ENCODE results near the gene GLDN.
A peak's percentile ranks its signal among the peaks of the same experiment; 100 is the strongest.

GLDN gene

DNA sequence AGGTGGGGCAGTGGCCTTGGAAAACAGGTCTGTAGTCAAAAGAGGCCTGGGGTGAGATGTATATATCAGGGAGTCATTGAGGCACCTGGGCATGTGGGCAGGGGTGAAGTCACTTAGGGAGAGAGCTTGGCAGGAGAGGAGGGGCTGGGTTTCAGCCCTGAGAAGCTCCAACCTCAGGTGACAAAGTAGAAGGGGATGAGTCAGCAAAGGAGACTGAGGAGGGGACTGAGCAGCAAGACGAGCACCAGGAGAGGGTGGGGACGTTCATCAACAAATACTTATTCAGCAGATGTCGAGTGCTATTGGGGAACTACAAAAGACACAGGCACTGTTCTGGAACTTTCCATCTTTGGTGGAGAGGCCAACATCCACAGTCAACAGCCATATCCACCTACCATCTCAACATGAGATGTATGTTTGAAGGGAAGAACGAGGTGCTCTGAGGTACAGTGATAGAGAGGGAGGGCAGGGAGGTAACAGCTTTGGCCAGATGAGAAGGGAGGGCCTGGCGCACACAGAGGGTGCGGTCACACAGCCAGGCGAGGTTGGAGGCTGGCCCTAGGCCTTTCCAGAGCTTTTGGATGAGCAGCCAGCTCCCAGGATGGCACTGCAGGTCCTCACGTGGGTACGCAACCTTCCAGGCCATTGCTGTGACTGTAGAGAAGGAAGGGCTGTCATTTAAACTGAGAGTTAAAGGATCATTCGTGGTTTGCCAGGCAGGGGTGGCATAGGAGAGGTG is 45.7 kb downstream of the GLDN start:
- DNase-seq, result no peak
- Histone ChIP-seq H3K4me3 (ENCODE audit: insufficient read depth in 1 of 2, low read depth in 1 of 2, low read length in 2 of 2) (no peak overlapping the region), H2BK15ac (ENCODE audit: low read depth, poor library complexity, severe bottlenecking) (no peak overlapping the region), H3K9me3 (ENCODE audit: control insufficient read depth, low read length) (no peaks in the 10 kb centered on the region), H3K4ac (ENCODE audit: low read depth in 1 of 2, low read length in 2 of 2) (no peak overlapping the region), H3K18ac (ENCODE audit: low read depth in 1 of 2, low read length in 2 of 2) (no peak overlapping the region), H4K91ac (ENCODE audit: low read length) (no peak overlapping the region), H3K4me2 (ENCODE audit: low read length, poor library complexity, severe bottlenecking) (no peak overlapping the region), H3K14ac (ENCODE audit: low read length in 2 of 2) (no peak overlapping the region), H2AFZ (ENCODE audit: low read depth, low read length) (no peak overlapping the region), H3K4me1 (ENCODE audit: control insufficient read depth, insufficient read depth, low read depth, low read length) (peaks cover 2% of the 10 kb centered on the region), H2BK5ac (ENCODE audit: low read depth, low read length, poor library complexity, severe bottlenecking) (no peak overlapping the region), H2BK12ac (ENCODE audit: low read length in 2 of 2) (no peak overlapping the region), H3K23ac (ENCODE audit: low read length in 2 of 2) (no peak overlapping the region), H4K8ac (ENCODE audit: low read length) (no peak overlapping the region), H2AK5ac (ENCODE audit: low read length, severe bottlenecking) (no peak overlapping the region), H3K27me3 (ENCODE audit: control insufficient read depth in 1 of 2, insufficient read depth in 1 of 2, low read length in 2 of 2) (no peaks in the 10 kb centered on the region), H3K79me1 (replicated peaks; ENCODE audit: low read length, poor library complexity, severe bottlenecking) (no peaks in the 10 kb centered on the region), H2BK120ac (ENCODE audit: low read depth, low read length) (no peak overlapping the region), H3K27ac (ENCODE audit: low read length, poor library complexity, severe bottlenecking) (no peak overlapping the region), H3K36me3 (ENCODE audit: control insufficient read depth in 1 of 2, insufficient read depth in 2 of 2, low read depth in 1 of 2, low read length in 2 of 2) (no peaks in the 10 kb centered on the region), H3K9ac (ENCODE audit: low read length) (no peak overlapping the region)
- WGBS, result 77% methylated on average over 8 of the region's 10 CpGs

GRCh38 chr15:51387699-51388041 is 46.2 kb downstream of the GLDN start:
- Histone ChIP-seq H3K4ac (ENCODE audit: low read depth in 1 of 2, low read length in 2 of 2) (no peak overlapping the region), H3K36me3 (ENCODE audit: control insufficient read depth in 1 of 2, insufficient read depth in 2 of 2, low read depth in 1 of 2, low read length in 2 of 2) (no peaks in the 10 kb centered on the region), H3K27me3 (ENCODE audit: control insufficient read depth in 1 of 2, insufficient read depth in 1 of 2, low read length in 2 of 2) (no peaks in the 10 kb centered on the region), H3K23ac (ENCODE audit: low read length in 2 of 2) (no peak overlapping the region), H3K4me1 (ENCODE audit: control insufficient read depth, insufficient read depth, low read depth, low read length) (peaks cover 2% of the 10 kb centered on the region), H2BK12ac (ENCODE audit: low read length in 2 of 2) (no peak overlapping the region), H2AFZ (ENCODE audit: low read depth, low read length) (no peak overlapping the region), H3K9ac (ENCODE audit: low read length) (no peak overlapping the region), H4K91ac (ENCODE audit: low read length) (no peak overlapping the region), H3K27ac (ENCODE audit: low read length, poor library complexity, severe bottlenecking) (no peak overlapping the region), H3K18ac (ENCODE audit: low read depth in 1 of 2, low read length in 2 of 2) (no peak overlapping the region), H3K79me1 (replicated peaks; ENCODE audit: low read length, poor library complexity, severe bottlenecking) (no peaks in the 10 kb centered on the region), H2AK5ac (ENCODE audit: low read length, severe bottlenecking) (no peak overlapping the region), H2BK120ac (ENCODE audit: low read depth, low read length) (no peak overlapping the region), H2BK15ac (ENCODE audit: low read depth, poor library complexity, severe bottlenecking) (no peak overlapping the region), H2BK5ac (ENCODE audit: low read depth, low read length, poor library complexity, severe bottlenecking) (no peak overlapping the region), H3K14ac (ENCODE audit: low read length in 2 of 2) (no peak overlapping the region), H4K8ac (ENCODE audit: low read length) (no peak overlapping the region), H3K9me3 (ENCODE audit: control insufficient read depth, low read length) (no peaks in the 10 kb centered on the region), H3K4me2 (ENCODE audit: low read length, poor library complexity, severe bottlenecking) (no peak overlapping the region), H3K4me3 (ENCODE audit: insufficient read depth in 1 of 2, low read depth in 1 of 2, low read length in 2 of 2) (no peak overlapping the region)
- 96% methylated on average over 3 of the region's 3 CpGs for WGBS
- no peak for DNase-seq

DNA sequence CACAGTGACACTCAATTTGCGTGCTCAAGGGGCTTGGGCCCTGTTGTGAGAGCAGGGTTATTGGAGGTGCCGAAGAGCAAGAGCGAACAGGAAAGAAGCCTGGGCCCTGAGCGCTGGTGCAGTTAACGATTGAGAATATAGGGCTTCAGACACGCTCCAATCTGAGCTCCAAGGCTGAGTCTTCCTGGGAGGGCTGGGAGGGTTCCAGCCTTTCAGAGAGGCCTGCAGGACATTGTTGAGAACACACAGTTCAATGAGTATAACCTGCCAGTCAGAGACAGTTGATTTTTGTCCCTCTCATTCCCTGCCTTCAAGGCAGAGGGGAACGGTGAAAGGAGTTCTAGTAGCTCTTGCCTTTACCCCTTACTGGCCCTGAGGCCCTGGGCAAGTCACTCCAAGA is 47.3 kb downstream of the GLDN start:
- H3K18ac ChIP-seq (ENCODE audit: low read depth in 1 of 2, low read length in 2 of 2), result no peak overlapping the region
- H3K4ac ChIP-seq (ENCODE audit: low read depth in 1 of 2, low read length in 2 of 2), result no peak overlapping the region
- no peak overlapping the region for H2BK15ac ChIP-seq (ENCODE audit: low read depth, poor library complexity, severe bottlenecking)
- H3K9me3 ChIP-seq (ENCODE audit: control insufficient read depth, low read length), result no peaks in the 10 kb centered on the region
- 87% methylated on average over 7 of the region's 7 CpGs for WGBS
- H4K8ac ChIP-seq (ENCODE audit: low read length), result no peak overlapping the region
- no peak overlapping the region for H2BK12ac ChIP-seq (ENCODE audit: low read length in 2 of 2)
- no peak overlapping the region for H2AK5ac ChIP-seq (ENCODE audit: low read length, severe bottlenecking)
- H3K27me3 ChIP-seq (ENCODE audit: control insufficient read depth in 1 of 2, insufficient read depth in 1 of 2, low read length in 2 of 2), result no peaks in the 10 kb centered on the region
- no peak overlapping the region for H3K4me3 ChIP-seq (ENCODE audit: insufficient read depth in 1 of 2, low read depth in 1 of 2, low read length in 2 of 2)
- H3K14ac ChIP-seq (ENCODE audit: low read length in 2 of 2), result no peak overlapping the region
- no peak overlapping the region for H3K4me2 ChIP-seq (ENCODE audit: low read length, poor library complexity, severe bottlenecking)
- no peak overlapping the region for H4K91ac ChIP-seq (ENCODE audit: low read length)
- H3K79me1 ChIP-seq (replicated peaks; ENCODE audit: low read length, poor library complexity, severe bottlenecking), result no peaks in the 10 kb centered on the region
- no peak overlapping the region for H3K9ac ChIP-seq (ENCODE audit: low read length)
- H3K27ac ChIP-seq (ENCODE audit: low read length, poor library complexity, severe bottlenecking), result no peak overlapping the region
- no peaks in the 10 kb centered on the region for H3K36me3 ChIP-seq (ENCODE audit: control insufficient read depth in 1 of 2, insufficient read depth in 2 of 2, low read depth in 1 of 2, low read length in 2 of 2)
- no peak overlapping the region for H2AFZ ChIP-seq (ENCODE audit: low read depth, low read length)
- H3K23ac ChIP-seq (ENCODE audit: low read length in 2 of 2), result no peak overlapping the region
- no peak for DNase-seq
- H2BK5ac ChIP-seq (ENCODE audit: low read depth, low read length, poor library complexity, severe bottlenecking), result no peak overlapping the region
- H3K4me1 ChIP-seq (ENCODE audit: control insufficient read depth, insufficient read depth, low read depth, low read length), result peaks cover 2% of the 10 kb centered on the region
- H2BK120ac ChIP-seq (ENCODE audit: low read depth, low read length), result no peak overlapping the region

- Histone ChIP-seq H2BK12ac (ENCODE audit: low read length in 2 of 2) (no peak overlapping the region), H3K4ac (ENCODE audit: low read depth in 1 of 2, low read length in 2 of 2) (no peak overlapping the region), H3K14ac (ENCODE audit: low read length in 2 of 2) (no peak overlapping the region), H3K4me1 (ENCODE audit: control insufficient read depth, insufficient read depth, low read depth, low read length) (peaks cover 2% of the 10 kb centered on the region), H2BK15ac (ENCODE audit: low read depth, poor library complexity, severe bottlenecking) (no peak overlapping the region), H4K91ac (ENCODE audit: low read length) (no peak overlapping the region), H3K4me2 (ENCODE audit: low read length, poor library complexity, severe bottlenecking) (no peak overlapping the region), H3K4me3 (ENCODE audit: insufficient read depth in 1 of 2, low read depth in 1 of 2, low read length in 2 of 2) (no peak overlapping the region), H3K9ac (ENCODE audit: low read length) (no peak overlapping the region), H2BK5ac (ENCODE audit: low read depth, low read length, poor library complexity, severe bottlenecking) (no peak overlapping the region), H3K27me3 (ENCODE audit: control insufficient read depth in 1 of 2, insufficient read depth in 1 of 2, low read length in 2 of 2) (no peaks in the 10 kb centered on the region), H3K23ac (ENCODE audit: low read length in 2 of 2) (no peak overlapping the region), H2BK120ac (ENCODE audit: low read depth, low read length) (no peak overlapping the region), H3K36me3 (ENCODE audit: control insufficient read depth in 1 of 2, insufficient read depth in 2 of 2, low read depth in 1 of 2, low read length in 2 of 2) (no peaks in the 10 kb centered on the region), H2AK5ac (ENCODE audit: low read length, severe bottlenecking) (no peak overlapping the region), H2AFZ (ENCODE audit: low read depth, low read length) (peak overlapping the region; percentile 67), H3K79me1 (replicated peaks; ENCODE audit: low read length, poor library complexity, severe bottlenecking) (no peaks in the 10 kb centered on the region), H4K8ac (ENCODE audit: low read length) (no peak overlapping the region), H3K18ac (ENCODE audit: low read depth in 1 of 2, low read length in 2 of 2) (no peak overlapping the region), H3K9me3 (ENCODE audit: control insufficient read depth, low read length) (no peaks in the 10 kb centered on the region), H3K27ac (ENCODE audit: low read length, poor library complexity, severe bottlenecking) (peak overlapping the region; percentile 12)
- no peak for DNase-seq
- 82% methylated on average over 7 of the region's 7 CpGs for whole genome bisulfite sequencing
These were observed 48.9 kb downstream of the GLDN start for GRCh38 chr15:51390241-51390965.
